IMR-90 (cell line): ENCODE measurements around the gene MYCT1. TPM values are rescaled to one million over a fixed set of nuclear protein-coding genes. Genes with fewer than 3 reads are reported as not detected.

Source experiments
- ATAC-seq: fragments of 200-7000 bp; cut with Tn5 transposase; 2 replicates; pipeline ENCODE4 v1.9.1; 2020; ENCODE audit warnings: low read depth, mild to moderate bottlenecking, moderate library complexity
- BruUV-seq: library from RNA; stranded (reverse); fragments of 400-500 nt; replicated peaks from 2 replicates; lab custom pipeline; 2021; lab: Mats Ljungman, UMichigan
- CTCF ChIA-PET: fragments of 300-600 bp; formaldehyde crosslinking; extraction: SDS; loops from one replicate; lab custom pipeline; 2021; ENCODE audit warnings: antibody characterized with exemption; lab: Yijun Ruan, JAX
- POLR2A ChIA-PET: fragments of 300-600 bp; sonication (Branson Sonifier 250); formaldehyde crosslinking; loops from one replicate; lab custom pipeline; 2022; ENCODE audit warnings: antibody characterized with exemption; ENCODE audit not compliant: unreplicated experiment; lab: Charles Lee
- DNase-seq: peaks from one replicate; pipeline ENCODE4 v3.0.0; 2013
- H2AFZ ChIP-seq: replicated peaks from 2 replicates; pipeline ENCODE3; 2013; ENCODE audit warnings: low read length, mild to moderate bottlenecking; ENCODE audit not compliant: poor library complexity
- H2AK5ac ChIP-seq: 2 replicates; pipeline ENCODE4 v1.6.1; 2013; ENCODE audit warnings: low read depth, low read length, inconsistent platforms
- H2AK9ac ChIP-seq: replicated peaks from 2 replicates; pipeline ENCODE3; 2013; ENCODE audit warnings: mild to moderate bottlenecking, low read depth, low read length, moderate library complexity; ENCODE audit not compliant: poor library complexity
- H2BK120ac ChIP-seq: 2 replicates; pipeline ENCODE4 v1.6.1; 2013; ENCODE audit warnings: low read depth, low read length, inconsistent platforms
- H2BK15ac ChIP-seq: 3 replicates; pipeline ENCODE4 v1.6.1; 2013; ENCODE audit warnings: low read depth, low read length, inconsistent platforms
- H2BK20ac ChIP-seq: 2 replicates; pipeline ENCODE4 v1.6.1; 2013; ENCODE audit warnings: low read depth, mild to moderate bottlenecking, inconsistent platforms, low read length, moderate library complexity
- H2BK5ac ChIP-seq: 2 replicates; pipeline ENCODE4 v1.6.1; 2013; ENCODE audit warnings: mild to moderate bottlenecking, low read depth, low read length, inconsistent platforms; ENCODE audit not compliant: poor library complexity, severe bottlenecking
- H3K14ac ChIP-seq: replicated peaks from 2 replicates; pipeline ENCODE4 v1.6.1; 2013; ENCODE audit warnings: low read depth, low read length, inconsistent platforms
- H3K18ac ChIP-seq: 2 replicates; pipeline ENCODE4 v1.6.1; 2013; ENCODE audit warnings: low read depth, low read length, control low read depth
- H3K23ac ChIP-seq: 2 replicates; pipeline ENCODE4 v1.6.1; 2013; ENCODE audit warnings: low read depth, low read length, inconsistent platforms
- H3K27ac ChIP-seq: 2 replicates; pipeline ENCODE4 v1.5.1; 2013; ENCODE audit warnings: mild to moderate bottlenecking, control low read depth, low read length; ENCODE audit not compliant: insufficient read depth
- H3K27me3 ChIP-seq: 2 replicates; pipeline ENCODE4 v1.6.1; 2013; ENCODE audit warnings: low read length; ENCODE audit not compliant: control insufficient read depth, insufficient read depth
- H3K36me3 ChIP-seq: 2 replicates; pipeline ENCODE4 v1.6.1; 2013; ENCODE audit warnings: low read length, mixed read lengths; ENCODE audit not compliant: control insufficient read depth, insufficient read depth
- H3K4ac ChIP-seq: 2 replicates; pipeline ENCODE4 v1.6.1; 2013; ENCODE audit warnings: low read depth, low read length, inconsistent platforms
- H3K4me1 ChIP-seq: 2 replicates; pipeline ENCODE4 v1.6.1; 2013; ENCODE audit warnings: low read length, mixed read lengths; ENCODE audit not compliant: control insufficient read depth, insufficient read depth
- H3K4me2 ChIP-seq: 2 replicates; pipeline ENCODE4 v1.6.1; 2013; ENCODE audit warnings: low read depth, mild to moderate bottlenecking, control low read depth, low read length, moderate library complexity
- H3K4me3 ChIP-seq: 2 replicates; pipeline ENCODE4 v1.5.1; 2013; ENCODE audit warnings: low read depth, mild to moderate bottlenecking, control low read depth, low read length, moderate library complexity; ENCODE audit not compliant: insufficient read depth
- H3K56ac ChIP-seq: 2 replicates; pipeline ENCODE4 v1.6.1; 2013; ENCODE audit warnings: low read length, inconsistent platforms; ENCODE audit not compliant: insufficient read depth; ENCODE audit errors: extremely low read depth
- H3K79me1 ChIP-seq, 2 experiments: 2 replicates each; pipeline ENCODE4 v1.6.1; 2013; ENCODE audit warnings: low read length in 2 of 2, inconsistent platforms in 1 of 2, low read depth in 1 of 2
- H3K9ac ChIP-seq: 2 replicates; pipeline ENCODE4 v1.6.1; 2013; ENCODE audit warnings: low read depth, low read length, control low read depth
- H3K9me1 ChIP-seq: 2 replicates; pipeline ENCODE4 v1.6.1; 2013; ENCODE audit warnings: low read length, inconsistent platforms; ENCODE audit not compliant: insufficient read depth
- H3K9me3 ChIP-seq: 2 replicates; pipeline ENCODE4 v1.6.1; 2013; ENCODE audit warnings: low read length; ENCODE audit not compliant: control insufficient read depth, insufficient read depth
- H4K20me1 ChIP-seq: 2 replicates; pipeline ENCODE4 v1.6.1; 2013; ENCODE audit warnings: low read length, inconsistent platforms; ENCODE audit not compliant: insufficient read depth
- H4K5ac ChIP-seq: 2 replicates; pipeline ENCODE4 v1.6.1; 2013; ENCODE audit warnings: mild to moderate bottlenecking, low read depth, low read length, control low read depth
- H4K8ac ChIP-seq, 2 experiments: 2 replicates each; pipeline ENCODE4 v1.6.1; 2013; ENCODE audit warnings: low read depth in 2 of 2, low read length in 2 of 2, control low read depth in 1 of 2, inconsistent platforms in 1 of 2
- H4K91ac ChIP-seq: 2 replicates; pipeline ENCODE4 v1.6.1; 2013; ENCODE audit warnings: low read depth, low read length, inconsistent platforms; ENCODE audit not compliant: insufficient read depth
- BHLHE40 ChIP-seq: fragments of 150-350 bp; IDR thresholded peaks from 2 replicates; pipeline ENCODE4 v1.6.1; 2016; ENCODE audit warnings: mild to moderate bottlenecking, low read depth, low read length
- CEBPB ChIP-seq: IDR thresholded peaks from 2 replicates; pipeline ENCODE4 v1.6.1; 2012; ENCODE audit warnings: low read depth, low read length, improper control_type of control experiment
- FOS ChIP-seq: fragments of 150-350 bp; IDR thresholded peaks from 2 replicates; pipeline ENCODE4 v1.6.1; 2016; ENCODE audit warnings: low read depth, low read length
- MAFK ChIP-seq: IDR thresholded peaks from 2 replicates; pipeline ENCODE4 v1.6.1; 2012; ENCODE audit warnings: low read depth, low read length, improper control_type of control experiment
- MXI1 ChIP-seq: IDR thresholded peaks from 2 replicates; pipeline ENCODE4 v1.6.1; 2012; ENCODE audit warnings: low read depth, mild to moderate bottlenecking, low read length, moderate library complexity, borderline replicate concordance
- NFE2L2 ChIP-seq: fragments of 150-350 bp; IDR thresholded peaks from 2 replicates; pipeline ENCODE4 v1.6.1; 2016; ENCODE audit warnings: low read depth, mild to moderate bottlenecking, low read length
- POLR2A ChIP-seq: IDR thresholded peaks from 2 replicates; pipeline ENCODE4 v1.6.1; 2012; ENCODE audit warnings: mild to moderate bottlenecking, low read depth, low read length
- RCOR1 ChIP-seq: IDR thresholded peaks from 2 replicates; pipeline ENCODE4 v1.6.1; 2012; ENCODE audit warnings: mild to moderate bottlenecking, low read length, improper control_type of control experiment; ENCODE audit not compliant: insufficient replicate concordance
- RFX5 ChIP-seq: IDR thresholded peaks from 2 replicates; pipeline ENCODE4 v1.8.0; 2012; ENCODE audit warnings: low read depth, mild to moderate bottlenecking, low read length, moderate library complexity
- SMC3 ChIP-seq: fragments of 150-350 bp; IDR thresholded peaks from 2 replicates; pipeline ENCODE4 v1.6.1; 2016; ENCODE audit warnings: low read depth, mild to moderate bottlenecking, antibody characterized with exemption, low read length, moderate library complexity
- WGBS, 2 experiments: methylation state at CpG; one replicate each; pipeline versions ENCODE4 v1.1.5 to v1.1.7; 2013; ENCODE audit warnings: missing lambda C conversion rate in 2 of 2; ENCODE audit not compliant: insufficient read length in 1 of 2; ENCODE audit errors: extremely low coverage in 2 of 2; 5-methylcytosine and 5-hydroxymethylcytosine counted together
- dilution Hi-C: fragments of 300-500 bp; cut with HindIII; formaldehyde crosslinking; loops from one replicate; pipeline ENCODE4 v1.14.3; 2018; ENCODE audit warnings: low sequenced_read_pairs; ENCODE audit not compliant: unreplicated experiment
- in situ Hi-C: fragments of 300-500 bp; cut with MboI; formaldehyde crosslinking; loops from 3 replicates; pipeline ENCODE4 v1.14.3; 2019; ENCODE audit warnings: low sequenced_read_pairs, inconsistent platforms, mixed read lengths
- intact Hi-C: fragments of 100-400 bp; cut with micrococcal nuclease; formaldehyde crosslinking; loops from 2 replicates; pipeline ENCODE4 v1.10.0; 2022
- polyA plus RNA-seq, 3 experiments: library from polyadenylated mRNA; depleted of rRNA; stranded (reverse); fragments of >200 nt; gene quantifications; 2 replicates each; pipeline ENCODE4 v1.2.3, GENCODE V29; 2012; ENCODE audit warnings: low replicate concordance in 1 of 3
- total RNA-seq: library from RNA; depleted of rRNA; stranded (reverse); fragments of >200 nt; gene quantifications from 2 replicates; pipeline ENCODE4 v1.2.3, GENCODE V29; 2012

MYCT1 gene
- total and polyA plus RNA-seq, 2 of the 4 experiments (the other 2 are of a cell fraction) = 0.89 to 0.90 TPM

DNA sequence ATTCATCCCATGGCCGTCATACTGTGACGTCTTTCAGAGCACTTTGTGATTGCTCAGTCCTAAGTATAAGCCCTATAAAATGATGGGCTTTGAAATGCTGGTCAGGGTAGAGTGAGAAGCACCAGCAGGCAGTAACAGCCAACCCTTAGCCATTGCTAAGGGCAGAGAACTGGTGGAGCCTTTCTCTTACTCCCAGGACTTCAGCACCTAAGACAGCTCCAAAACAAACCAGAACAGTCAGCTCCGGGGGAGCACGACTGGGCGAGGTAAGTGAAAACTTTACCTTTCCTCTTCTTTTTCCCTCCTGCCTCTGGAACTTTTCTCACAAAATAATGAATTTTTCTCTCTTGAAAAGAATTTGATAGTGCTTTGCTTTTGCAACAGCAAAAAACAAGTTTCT is 53.0 kb downstream of the MYCT1 start, which contains the start of gene VIP:
VIP (plus strand) TSS at position 104 of the 400 bp plus-strand sequence. CDS start 1,381 bp downstream, outside the sequence.
- Histone ChIP-seq H3K18ac (no peak within 1 kb of the TSS), H3K27ac (no peak within 1 kb of the TSS), H3K79me1 (no peaks in the 10 kb centered on the region), H4K91ac (no peak within 1 kb of the TSS), H3K4me2 (no peak within 1 kb of the TSS), H3K4ac (no peak within 1 kb of the TSS), H2BK120ac (no peak within 1 kb of the TSS), H3K36me3 (no peaks in the 10 kb centered on the region), H3K9me3 (no peaks in the 10 kb centered on the region), H3K4me3 (no peak within 1 kb of the TSS), H2BK20ac (no peak within 1 kb of the TSS), H2BK5ac (no peak within 1 kb of the TSS), H4K8ac (no peak within 1 kb of the TSS), H3K27me3 (no peaks in the 10 kb centered on the region), H2AK5ac (no peak within 1 kb of the TSS), H3K4me1 (no peaks in the 10 kb centered on the region), H3K9ac (no peak within 1 kb of the TSS), H2BK15ac (no peak within 1 kb of the TSS), H4K20me1 (no peaks in the 10 kb centered on the region), H4K5ac (no peak within 1 kb of the TSS), H3K23ac (no peak within 1 kb of the TSS), H2AK9ac (no peak within 1 kb of the TSS), H3K56ac (no peak within 1 kb of the TSS), H3K14ac (no peak within 1 kb of the TSS), H2AFZ (no peak within 1 kb of the TSS), H3K9me1 (peaks cover 5% of the 10 kb centered on the region; the same call in 1 of the 2 replicates)
- DNase-seq = peak; percentile 42
- peak; percentile 81 for ATAC-seq
- no CpG with 5 or more reads among the region's 5 CpGs for WGBS, 2 experiments
- no peak for TF ChIP-seq RCOR1
- no peak for TF ChIP-seq MXI1
- no peak for TF ChIP-seq RFX5
- no peak for TF ChIP-seq NFE2L2
- TF ChIP-seq FOS = no peak
- no peak for TF ChIP-seq SMC3
- no peak for TF ChIP-seq MAFK
- TF ChIP-seq POLR2A = no peak
- TF ChIP-seq CEBPB = no peak
- TF ChIP-seq BHLHE40 = no peak
- BruUV-seq = no TSS peak
- intact Hi-C loops (loop anchor here (2.0 kb wide), 1 partner anchor 202 kb away; no protein-coding TSS in a partner anchor), dilution Hi-C loops (no loop called here), in situ Hi-C loops (no loop called here)
- POLR2A ChIA-PET = no interaction called here
- CTCF ChIA-PET = interaction anchor here (0.8 to 1.4 kb wide), 2 partner anchors 14 to 56 kb away, joined by 3 to 4 read pairs; no protein-coding TSS in a partner anchor
